H1 (cell line): ENCODE results near the gene GMPPA. TPM values are rescaled to one million over a fixed set of nuclear protein-coding genes. Genes with fewer than 3 reads are reported as not detected.

Experiments
- CTCF ChIA-PET: fragments of 300-600 bp; sonication (Branson Sonifier 250); formaldehyde crosslinking; loops from one replicate; lab custom pipeline; 2021; ENCODE audit not compliant: partially characterized antibody; lab: Charles Lee
- POLR2A ChIA-PET: fragments of 300-600 bp; sonication (Branson Sonifier 250); formaldehyde crosslinking; loops from one replicate; lab custom pipeline; 2021; ENCODE audit warnings: inconsistent platforms; ENCODE audit not compliant: partially characterized antibody; lab: Charles Lee
- DNase-seq, 2 experiments: peaks; one replicate each; pipeline versions ENCODE4 v3.0.0 to v3.0.0-alpha.2; 2010 to 2022; ENCODE audit warnings: low spot score in 2 of 2, low read depth in 1 of 2, mixed read lengths in 1 of 2
- FAIRE-seq: peaks from 2 replicates; lab custom pipeline; 2011; peaks lifted over from hg19 to GRCh38; lab: Jason Lieb, UNC
- H2AFZ ChIP-seq: 2 replicates; pipeline ENCODE4 v1.8.1; 2012; ENCODE audit warnings: low read length, inconsistent platforms
- H2AK5ac ChIP-seq: 2 replicates; pipeline ENCODE4 v1.6.1; 2013; ENCODE audit warnings: low read depth, low read length
- H2BK120ac ChIP-seq: replicated peaks from 2 replicates; pipeline ENCODE3; 2013; ENCODE audit warnings: low read depth, low read length, inconsistent platforms
- H2BK12ac ChIP-seq: 2 replicates; pipeline ENCODE4 v1.6.1; 2013; ENCODE audit warnings: low read depth, low read length
- H2BK15ac ChIP-seq: 2 replicates; pipeline ENCODE4 v1.6.1; 2013; ENCODE audit warnings: low read length
- H2BK20ac ChIP-seq: 2 replicates; pipeline ENCODE4 v1.6.1; 2013; ENCODE audit warnings: low read length
- H2BK5ac ChIP-seq: 2 replicates; pipeline ENCODE4 v1.6.1; 2013; ENCODE audit warnings: low read depth, low read length
- H3K14ac ChIP-seq: 2 replicates; pipeline ENCODE4 v1.6.1; 2013; ENCODE audit warnings: inconsistent platforms; ENCODE audit not compliant: insufficient read length
- H3K18ac ChIP-seq: 2 replicates; pipeline ENCODE4 v1.6.1; 2013; ENCODE audit warnings: low read length; ENCODE audit errors: extremely low read depth
- H3K23ac ChIP-seq: 2 replicates; pipeline ENCODE4 v1.6.1; 2013; ENCODE audit warnings: inconsistent platforms; ENCODE audit not compliant: insufficient read length
- H3K23me2 ChIP-seq: 2 replicates; pipeline ENCODE4 v1.6.1; 2013; ENCODE audit warnings: low read depth, low read length
- H3K27ac ChIP-seq: 2 replicates; pipeline ENCODE4 v1.6.1; 2011; ENCODE audit warnings: low read depth, low read length, inconsistent platforms
- H3K27me3 ChIP-seq, 4 experiments: replicated peaks in 1 of 4; 1 replicate in 1 of 4; 2 replicates in 3 of 4; pipeline versions ENCODE4 v1.6.1 to v1.8.1; 2011 to 2013; ENCODE audit warnings: low read length in 3 of 4, mild to moderate bottlenecking in 3 of 4, inconsistent platforms in 2 of 4, mixed read lengths in 2 of 4, moderate library complexity in 1 of 4; ENCODE audit not compliant: control insufficient read depth in 3 of 4, insufficient read depth in 3 of 4; ENCODE audit errors: extremely low read depth in 1 of 4
- H3K36me3 ChIP-seq, 4 experiments: 2 replicates each; pipeline versions ENCODE4 v1.6.1 to v1.8.1; 2011 to 2013; ENCODE audit warnings: mild to moderate bottlenecking in 4 of 4, low read length in 3 of 4, moderate library complexity in 2 of 4, control low read depth in 1 of 4, inconsistent platforms in 1 of 4; ENCODE audit not compliant: insufficient read depth in 4 of 4, control insufficient read depth in 2 of 4
- H3K4ac ChIP-seq: replicated peaks from 2 replicates; pipeline ENCODE3; 2013; ENCODE audit warnings: low read length, low read depth, mixed read lengths, inconsistent platforms; ENCODE audit not compliant: insufficient read length
- H3K4me1 ChIP-seq, 4 experiments: replicated peaks in 1 of 4; 1 replicate in 1 of 4; 2 replicates in 3 of 4; pipeline versions ENCODE4 v1.6.1 to v1.8.1; 2011 to 2013; ENCODE audit warnings: low read length in 3 of 4, inconsistent platforms in 2 of 4, mixed read lengths in 1 of 4; ENCODE audit not compliant: insufficient read depth in 4 of 4, control insufficient read depth in 3 of 4
- H3K4me2 ChIP-seq, 2 experiments: 2 replicates each; pipeline versions ENCODE4 v1.6.1 to v1.8.1; 2011 to 2013; ENCODE audit warnings: low read depth in 2 of 2, low read length in 2 of 2, control low read depth in 1 of 2, inconsistent platforms in 1 of 2, mild to moderate bottlenecking in 1 of 2; ENCODE audit not compliant: insufficient read depth in 1 of 2
- H3K4me3 ChIP-seq, 4 experiments: fragments of 200-600, 300-600 bp in 1 of 4; sonication (generic), shearing (Covaris generic), sonication (Bioruptor Twin) in 1 of 4; 2 replicates each; pipeline versions ENCODE4 v1.5.1 to v1.8.1; 2011 to 2016; ENCODE audit warnings: low read length in 4 of 4, low read depth in 3 of 4, control low read depth in 2 of 4, inconsistent platforms in 2 of 4, mild to moderate bottlenecking in 2 of 4, mixed read lengths in 1 of 4, moderate library complexity in 1 of 4; ENCODE audit not compliant: insufficient read depth in 2 of 4; ENCODE audit errors: extremely low read depth in 1 of 4
- H3K56ac ChIP-seq: replicated peaks from 2 replicates; pipeline ENCODE3; 2013; ENCODE audit warnings: low read depth, mild to moderate bottlenecking, mixed read lengths, low read length, inconsistent platforms; ENCODE audit not compliant: insufficient read length
- H3K79me1 ChIP-seq: 2 replicates; pipeline ENCODE4 v1.6.1; 2013; ENCODE audit warnings: low read depth, low read length, control low read depth
- H3K79me2 ChIP-seq, 2 experiments: 2 replicates each; pipeline versions ENCODE4 v1.6.1 to v1.8.1; 2012 to 2013; ENCODE audit warnings: low read length in 2 of 2, mild to moderate bottlenecking in 2 of 2, inconsistent platforms in 1 of 2; ENCODE audit not compliant: insufficient read depth in 2 of 2, control insufficient read depth in 1 of 2
- H3K9ac ChIP-seq, 4 experiments: replicated peaks in 1 of 4; 1 replicate in 1 of 4; 2 replicates in 3 of 4; pipeline versions ENCODE4 v1.6.1 to v1.8.1; 2011 to 2013; ENCODE audit warnings: low read depth in 3 of 4, low read length in 3 of 4, control low read depth in 2 of 4, mild to moderate bottlenecking in 2 of 4, moderate library complexity in 2 of 4, inconsistent platforms in 1 of 4; ENCODE audit errors: extremely low read depth in 1 of 4
- H3K9me3 ChIP-seq, 2 experiments: 2 replicates each; pipeline versions ENCODE4 v1.6.1 to v1.8.1; 2012 to 2013; ENCODE audit warnings: mild to moderate bottlenecking in 2 of 2, moderate library complexity in 2 of 2, control low read depth in 1 of 2, inconsistent platforms in 1 of 2, low read depth in 1 of 2, low read length in 1 of 2, mixed read lengths in 1 of 2; ENCODE audit not compliant: insufficient read depth in 2 of 2
- H4K20me1 ChIP-seq, 2 experiments: replicated peaks in 1 of 2; 2 replicates each; pipeline versions ENCODE3 to v1.8.1; 2011 to 2013; ENCODE audit warnings: inconsistent platforms in 2 of 2, low read length in 2 of 2, mild to moderate bottlenecking in 1 of 2; ENCODE audit not compliant: insufficient read depth in 2 of 2, control insufficient read depth in 1 of 2
- H4K5ac ChIP-seq: 2 replicates; pipeline ENCODE4 v1.6.1; 2013; ENCODE audit warnings: low read length, low read depth, mixed read lengths, inconsistent platforms; ENCODE audit not compliant: insufficient read length
- H4K8ac ChIP-seq: 2 replicates; pipeline ENCODE4 v1.8.0; 2013; ENCODE audit warnings: mild to moderate bottlenecking, moderate library complexity, low read length, inconsistent platforms; ENCODE audit not compliant: insufficient read depth; ENCODE audit errors: extremely low read depth
- H4K91ac ChIP-seq: replicated peaks from 2 replicates; pipeline ENCODE3; 2013; ENCODE audit warnings: low read length, mixed read lengths, inconsistent platforms; ENCODE audit not compliant: insufficient read length
- KDM5A ChIP-seq: fragments of 200-600 bp; IDR thresholded peaks from 2 replicates; pipeline ENCODE4 v1.7.1; 2012; ENCODE audit warnings: mild to moderate bottlenecking, low read length, inconsistent platforms, mixed read lengths
- RAD21 ChIP-seq, 2 experiments: IDR thresholded peaks in 1 of 2; conservative IDR thresholded peaks in 1 of 2; 2 replicates each; pipeline ENCODE4 v1.6.1; 2011; ENCODE audit warnings: low read depth in 2 of 2, low read length in 2 of 2, improper control_type of control experiment in 1 of 2, inconsistent platforms in 1 of 2, mild to moderate bottlenecking in 1 of 2, moderate library complexity in 1 of 2
- TEAD4 ChIP-seq: IDR thresholded peaks from 2 replicates; pipeline ENCODE4 v1.6.1; 2012; ENCODE audit warnings: low read depth, low read length, inconsistent platforms, mixed read lengths
- WGBS, 2 experiments: shearing (Covaris generic) in 1 of 2; methylation state at CpG; one replicate each; pipeline versions ENCODE4 v1.1.6 to v1.1.7; 2013 to 2015; ENCODE audit warnings: low lambda C conversion rate in 2 of 2, mixed read lengths in 2 of 2, inconsistent platforms in 1 of 2, low coverage in 1 of 2, missing lambda C conversion rate in 1 of 2; ENCODE audit not compliant: insufficient replicate concordance in 2 of 2, insufficient coverage in 1 of 2, insufficient read length in 1 of 2; ENCODE audit errors: extremely low coverage in 1 of 2, missing lambda C conversion rate in 1 of 2; 5-methylcytosine and 5-hydroxymethylcytosine counted together
- polyA plus RNA-seq, 7 experiments: library from polyadenylated mRNA; depleted of rRNA in 3 of 7; stranded (reverse) in 5 of 7; unstranded in 2 of 7; fragments of >200 nt in 5 of 7; fragments of 200-250 nt in 2 of 7; gene quantifications; 1 replicate in 5 of 7; 2 replicates in 1 of 7; 4 replicates in 1 of 7; pipeline versions ENCODE4 v1.2.1 to v1.2.3, GENCODE V29; 2011 to 2013; ENCODE audit warnings: missing spikeins in 2 of 7, mixed read lengths in 2 of 7
- total RNA-seq: library from RNA; stranded (reverse); fragmentation: NEBNext Ultra II Directional; extraction: Animal tissue kit (Norgen Biotek cat#: 25700); gene quantifications from 2 replicates; pipeline ENCODE4 v1.2.1, GENCODE V29; 2021

GMPPA gene
- total and polyA plus RNA-seq, 2 of the 8 experiments (the other 6 are each of a cell fraction or from before 2014, with no cell fraction given) = 34.3 to 98.8 TPM

DNA sequence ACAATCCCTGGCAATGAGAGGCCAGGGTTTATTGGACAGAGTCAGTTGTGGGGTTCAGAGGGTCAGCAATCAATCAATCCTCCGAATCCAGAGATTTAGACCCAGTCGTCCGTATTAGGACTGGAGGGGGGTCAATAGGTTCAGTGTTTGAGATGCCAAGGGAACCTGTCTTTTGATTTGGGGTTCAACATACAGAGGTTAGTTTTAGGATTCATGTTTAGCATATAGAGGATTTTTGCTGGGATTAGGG lies 292 bp downstream of the GMPPA start:
- H3K23me2 ChIP-seq = peaks cover 24% of the 10 kb centered on the region
- no peak for FAIRE-seq

More for the DNA sequence above, 292 bp downstream of the GMPPA start:
- Histone ChIP-seq H4K8ac (no peak overlapping the region), H2AFZ (no peak overlapping the region), H2BK20ac (no peak overlapping the region), H4K20me1 (no peaks in the 10 kb centered on the region), H2BK120ac (no peak overlapping the region), H3K4me1 (peaks cover 9 to 41% (median 21%) of the 10 kb centered on the region in 4 experiments), H4K5ac (no peak overlapping the region), H3K79me1 (no peaks in the 10 kb centered on the region; the same call in 1 of the 2 replicates), H3K9ac (peak overlapping the region in 3 of 4 experiments; percentile 48 to 79 (median 50); a peak in 4 of 7 replicates), H3K56ac (no peak overlapping the region), H3K4me2 (peak overlapping the region; percentile 97 to 99), H2BK5ac (peak overlapping the region; percentile 66; the same call in 1 of the 2 replicates), H3K4me3 (peak overlapping the region; percentile 57 to 72 (median 65)), H3K9me3 (no peaks in the 10 kb centered on the region), H3K79me2 (no peaks in the 10 kb centered on the region), H3K27ac (no peak overlapping the region), H3K4ac (peak overlapping the region; percentile 91), H3K18ac (no peak overlapping the region; the same call in 1 of the 2 replicates), H2AK5ac (peak overlapping the region; percentile 46; the same call in 1 of the 2 replicates), H3K23ac (no peak overlapping the region), H2BK12ac (no peak overlapping the region), H2BK15ac (no peak overlapping the region), H4K91ac (no peak overlapping the region), H3K36me3 (peaks cover 0 to 7% (median 0%) of the 10 kb centered on the region in 4 experiments; a peak in 1 of 8 replicates), H3K14ac (no peak overlapping the region), H3K27me3 (peaks cover 20 to 35% (median 29%) of the 10 kb centered on the region in 4 experiments)
- CTCF ChIA-PET = interaction anchor here (0.8 to 113.1 kb wide), 8 partner anchors 10 to 144 kb away, joined by 3 to 7248 read pairs (median 4); partner anchors contain the start of genes ASIC4, CHPF, DES and GMPPA
- DNase-seq = no peak
- TF ChIP-seq KDM5A (no peak), TEAD4 (no peak), RAD21 (IDR thresholded peaks at IDR 0.05 in 1 of 2, conservative IDR thresholded peaks at IDR 0.05 in 1 of 2; ENCODE audit: low read depth in 2 of 2, low read length in 2 of 2) (no peak)
- POLR2A ChIA-PET = interaction anchor here (1.0 to 19.9 kb wide), 12 partner anchors 8 to 196 kb away, joined by 3 to 216 read pairs (median 6); partner anchors contain the start of genes ASIC4, CHPF, STK11IP and TMEM198
- 13% methylated on average over 3 of the region's 3 CpGs; no CpG with 5 or more reads in 1 of the 2 experiments for WGBS, 2 experiments
